Liver (tissue), 3 donors: ENCODE data around the gene WHRN.

Source experiments
- CTCF ChIP-seq: fragments of 150-350 bp; IDR thresholded peaks from 2 replicates; pipeline ENCODE4 v1.5.1; 2017; ENCODE audit warnings: improper control_type of control experiment, low read depth, low read length; ENCODE audit not compliant: missing input control
- EGR1 ChIP-seq, 2 donors: IDR thresholded peaks; 2 replicates each; pipeline ENCODE4 v1.6.1; 2016 to 2018; ENCODE audit warnings: antibody characterized with exemption in 2 of 2, low read depth in 2 of 2
- JUND ChIP-seq, 2 donors: IDR thresholded peaks; 2 replicates each; pipeline ENCODE4 v1.6.1; 2016; ENCODE audit warnings: antibody characterized with exemption in 2 of 2
- TAF1 ChIP-seq: conservative IDR thresholded peaks from 2 replicates; pipeline ENCODE4 v1.6.1; 2016; ENCODE audit warnings: antibody characterized with exemption, mild to moderate bottlenecking
- ZBTB33 ChIP-seq: IDR thresholded peaks from 2 replicates; pipeline ENCODE4 v1.6.1; 2016; ENCODE audit warnings: antibody characterized with exemption
- donor health status: healthy.
- donor health status: healthy.

GRCh38 chr9:114418053-114418452 lies 87.2 kb downstream of the WHRN start:
- TF ChIP-seq CTCF (no peak), JUND (IDR thresholded peaks at IDR 0.05) (no peak), EGR1 (IDR thresholded peaks at IDR 0.05; ENCODE audit: low read depth in 2 of 2) (no peak), TAF1 (no peak), ZBTB33 (no peak)
